ENCODE measurements around the gene RBM22.

DNA sequence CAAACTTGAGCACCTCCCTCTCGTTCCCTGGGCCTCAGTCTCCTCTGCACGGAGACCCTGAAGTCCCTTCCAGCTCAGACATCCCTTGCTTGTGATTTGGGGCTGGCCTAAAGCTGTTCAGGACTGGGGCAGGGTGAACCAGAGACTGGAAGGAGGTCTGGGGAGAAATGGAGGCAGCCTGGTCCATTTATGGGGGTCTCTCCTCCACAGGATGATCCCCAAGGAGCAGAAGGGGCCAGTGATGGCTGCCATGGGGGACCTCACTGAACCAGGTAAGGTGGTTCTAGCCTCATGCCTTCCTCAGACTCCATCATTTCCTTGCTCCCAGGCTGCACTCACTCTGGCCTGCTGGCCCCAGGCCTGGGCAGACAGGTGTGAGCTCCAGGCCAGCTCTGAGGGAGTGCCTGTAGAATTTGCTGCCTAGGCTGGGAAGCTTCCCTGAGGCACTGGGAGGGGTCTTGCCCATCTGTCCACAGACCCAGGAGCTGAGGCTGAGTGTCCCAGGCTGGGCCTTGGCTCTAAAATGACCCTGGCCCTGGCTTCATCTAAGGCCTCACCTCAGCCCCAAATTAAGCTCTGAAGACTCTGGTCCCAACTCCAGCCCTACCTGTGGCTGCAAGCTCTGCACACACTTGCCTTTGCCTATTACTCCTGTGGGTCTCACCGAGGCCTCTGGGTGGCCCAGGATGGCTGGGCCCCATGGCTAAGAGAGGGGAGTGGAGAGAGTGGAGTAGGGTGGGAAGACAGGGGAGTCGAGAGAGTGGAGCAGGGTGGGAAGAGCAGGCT is 37.9 kb downstream of the RBM22 start:
- TF ChIP-seq, protein P1, sequence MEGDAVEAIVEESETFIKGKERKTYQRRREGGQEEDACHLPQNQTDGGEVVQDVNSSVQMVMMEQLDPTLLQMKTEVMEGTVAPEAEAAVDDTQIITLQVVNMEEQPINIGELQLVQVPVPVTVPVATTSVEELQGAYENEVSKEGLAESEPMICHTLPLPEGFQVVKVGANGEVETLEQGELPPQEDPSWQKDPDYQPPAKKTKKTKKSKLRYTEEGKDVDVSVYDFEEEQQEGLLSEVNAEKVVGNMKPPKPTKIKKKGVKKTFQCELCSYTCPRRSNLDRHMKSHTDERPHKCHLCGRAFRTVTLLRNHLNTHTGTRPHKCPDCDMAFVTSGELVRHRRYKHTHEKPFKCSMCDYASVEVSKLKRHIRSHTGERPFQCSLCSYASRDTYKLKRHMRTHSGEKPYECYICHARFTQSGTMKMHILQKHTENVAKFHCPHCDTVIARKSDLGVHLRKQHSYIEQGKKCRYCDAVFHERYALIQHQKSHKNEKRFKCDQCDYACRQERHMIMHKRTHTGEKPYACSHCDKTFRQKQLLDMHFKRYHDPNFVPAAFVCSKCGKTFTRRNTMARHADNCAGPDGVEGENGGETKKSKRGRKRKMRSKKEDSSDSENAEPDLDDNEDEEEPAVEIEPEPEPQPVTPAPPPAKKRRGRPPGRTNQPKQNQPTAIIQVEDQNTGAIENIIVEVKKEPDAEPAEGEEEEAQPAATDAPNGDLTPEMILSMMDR (IDR thresholded peaks at IDR 0.05; ENCODE audit: low read length) = no peak
- no peak for TF ChIP-seq EZH2 (IDR thresholded peaks at IDR 0.05; ENCODE audit: borderline replicate concordance, low read length)
